ENCODE data around the gene RHCG.

DNA sequence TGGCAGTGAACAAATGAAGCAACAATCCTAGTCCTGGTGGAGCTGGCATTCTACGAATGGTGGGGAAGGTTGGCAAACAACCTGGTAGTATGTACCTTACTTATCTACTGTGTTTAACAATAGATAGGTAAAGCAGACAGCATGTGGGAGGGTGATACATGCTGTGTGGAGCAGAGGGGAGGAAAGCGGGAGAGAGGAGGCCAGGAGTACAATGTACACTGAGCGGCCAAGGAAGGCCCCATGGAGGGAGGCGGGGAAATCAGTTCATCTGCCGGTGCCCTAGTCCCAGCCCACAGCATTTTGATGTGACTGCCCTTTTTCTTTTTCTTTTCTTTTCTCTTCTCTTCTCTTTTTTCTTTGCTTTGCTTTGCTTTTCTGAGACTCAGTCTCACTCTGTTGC is 5.3 kb upstream of the RHCG start:
- TF ChIP-seq, protein P1, sequence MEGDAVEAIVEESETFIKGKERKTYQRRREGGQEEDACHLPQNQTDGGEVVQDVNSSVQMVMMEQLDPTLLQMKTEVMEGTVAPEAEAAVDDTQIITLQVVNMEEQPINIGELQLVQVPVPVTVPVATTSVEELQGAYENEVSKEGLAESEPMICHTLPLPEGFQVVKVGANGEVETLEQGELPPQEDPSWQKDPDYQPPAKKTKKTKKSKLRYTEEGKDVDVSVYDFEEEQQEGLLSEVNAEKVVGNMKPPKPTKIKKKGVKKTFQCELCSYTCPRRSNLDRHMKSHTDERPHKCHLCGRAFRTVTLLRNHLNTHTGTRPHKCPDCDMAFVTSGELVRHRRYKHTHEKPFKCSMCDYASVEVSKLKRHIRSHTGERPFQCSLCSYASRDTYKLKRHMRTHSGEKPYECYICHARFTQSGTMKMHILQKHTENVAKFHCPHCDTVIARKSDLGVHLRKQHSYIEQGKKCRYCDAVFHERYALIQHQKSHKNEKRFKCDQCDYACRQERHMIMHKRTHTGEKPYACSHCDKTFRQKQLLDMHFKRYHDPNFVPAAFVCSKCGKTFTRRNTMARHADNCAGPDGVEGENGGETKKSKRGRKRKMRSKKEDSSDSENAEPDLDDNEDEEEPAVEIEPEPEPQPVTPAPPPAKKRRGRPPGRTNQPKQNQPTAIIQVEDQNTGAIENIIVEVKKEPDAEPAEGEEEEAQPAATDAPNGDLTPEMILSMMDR (IDR thresholded peaks at IDR 0.05), result no peak
- TF ChIP-seq POLR2A (IDR thresholded peaks at IDR 0.05), result no peak
